GM18502 (cell line): ENCODE measurements around the gene EMID1.
"Not testable (repeated sequence)": the region's sequence is repeated elsewhere in the genome, so short reads cannot be mapped to it uniquely, and the experiment has no call there.

Experiments used
- ATAC-seq: cut with Tn5 transposase; IDR thresholded peaks from one replicate; pipeline ENCODE4 v1.9.1; 2021; ENCODE audit warnings: mild to moderate bottlenecking; ENCODE audit not compliant: unreplicated experiment, poor library complexity

EMID1 gene

DNA sequence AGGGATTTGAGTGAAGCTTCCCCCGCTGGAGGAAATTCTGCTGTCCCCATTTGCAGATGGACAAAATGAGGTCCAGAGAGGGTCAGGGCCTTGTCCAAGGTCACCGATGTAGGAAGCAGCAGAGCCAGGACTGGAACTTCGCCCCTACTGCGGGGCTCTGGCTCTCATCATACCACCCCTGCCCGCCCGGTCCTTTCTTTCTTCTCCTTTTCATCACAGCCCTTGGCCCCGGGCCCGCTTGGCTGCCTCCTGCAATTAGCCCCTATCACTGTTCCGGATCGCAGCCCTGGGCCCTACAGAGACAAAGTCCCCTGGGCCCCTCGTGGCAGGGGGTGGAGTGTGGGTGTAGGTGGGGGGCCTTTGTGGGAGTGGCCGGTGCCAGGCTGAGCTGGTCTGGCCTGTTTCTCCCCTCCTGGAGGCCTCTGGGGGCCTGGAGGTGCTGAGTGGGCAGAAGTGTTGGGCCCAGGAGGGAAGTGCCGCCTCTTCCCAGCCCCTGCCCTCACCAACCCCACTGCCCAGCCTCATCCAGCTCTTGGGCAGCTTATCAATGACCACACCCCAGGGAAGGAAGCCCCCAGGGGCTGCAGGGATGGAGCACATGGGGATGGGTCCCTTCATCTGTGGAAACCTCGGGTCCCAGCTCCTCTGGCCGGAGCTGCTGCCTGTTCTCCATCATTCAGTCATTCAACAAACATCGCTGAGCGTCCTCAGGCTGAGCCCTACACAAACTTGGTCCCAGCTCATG is 3.4 kb downstream of the EMID1 start:
- no peak for ATAC-seq

DNA sequence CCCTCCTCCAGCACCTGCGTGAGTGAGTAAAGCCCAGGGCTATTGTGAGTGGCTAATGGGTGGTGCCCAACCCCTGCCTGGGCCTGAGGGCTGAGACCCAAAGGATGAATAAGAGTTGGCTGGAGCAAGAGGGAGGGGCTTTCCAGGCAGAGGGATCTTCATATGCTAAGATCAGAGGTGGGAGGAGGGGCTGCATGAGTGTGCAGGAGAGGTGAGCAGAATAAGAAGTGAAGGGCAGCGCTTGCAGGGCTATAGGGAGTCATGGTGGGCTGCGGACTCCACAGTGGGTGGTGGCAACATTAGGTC is 3.9 kb downstream of the EMID1 start:
- no peak for ATAC-seq

DNA sequence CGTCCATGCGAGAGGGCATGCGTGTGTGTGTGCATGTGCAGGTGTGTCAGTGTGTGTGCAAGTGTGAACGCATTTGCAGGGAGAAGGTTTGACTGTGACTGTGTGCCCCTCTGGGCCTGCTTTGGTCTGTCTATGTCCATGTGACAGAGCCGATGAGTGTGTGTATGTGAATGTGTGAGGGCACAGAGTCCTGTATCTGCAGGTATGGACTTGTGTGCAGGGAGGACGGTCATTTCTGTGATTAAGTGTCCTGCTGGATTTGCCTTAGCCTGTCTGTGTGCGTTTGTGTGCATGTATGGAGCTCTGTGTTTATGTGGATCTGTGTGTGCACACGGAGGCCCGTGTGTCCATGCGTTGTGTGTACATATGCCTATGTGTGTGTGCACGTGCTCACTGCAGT is 5.4 kb downstream of the EMID1 start:
- no peak for ATAC-seq

DNA sequence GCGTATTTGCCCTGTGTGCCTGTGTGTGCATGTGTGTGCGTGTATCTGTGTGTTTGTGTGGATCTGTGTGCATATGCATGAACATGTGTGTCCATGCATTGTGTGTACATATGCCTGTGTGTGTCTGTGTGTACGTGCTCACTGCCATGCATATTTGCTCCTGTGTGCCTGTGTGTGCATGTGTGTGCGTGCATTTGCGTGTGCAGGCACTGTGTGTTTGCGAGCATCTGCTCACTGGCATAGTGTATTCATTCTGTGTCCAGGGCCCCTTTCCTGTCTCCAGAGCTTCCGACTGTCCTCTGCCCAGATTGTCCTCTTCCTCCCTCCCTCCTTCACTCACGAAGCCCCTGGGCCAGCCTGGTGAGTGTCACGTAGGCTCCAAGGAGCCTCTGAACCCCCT is 5.8 kb downstream of the EMID1 start:
- no peak for ATAC-seq

DNA sequence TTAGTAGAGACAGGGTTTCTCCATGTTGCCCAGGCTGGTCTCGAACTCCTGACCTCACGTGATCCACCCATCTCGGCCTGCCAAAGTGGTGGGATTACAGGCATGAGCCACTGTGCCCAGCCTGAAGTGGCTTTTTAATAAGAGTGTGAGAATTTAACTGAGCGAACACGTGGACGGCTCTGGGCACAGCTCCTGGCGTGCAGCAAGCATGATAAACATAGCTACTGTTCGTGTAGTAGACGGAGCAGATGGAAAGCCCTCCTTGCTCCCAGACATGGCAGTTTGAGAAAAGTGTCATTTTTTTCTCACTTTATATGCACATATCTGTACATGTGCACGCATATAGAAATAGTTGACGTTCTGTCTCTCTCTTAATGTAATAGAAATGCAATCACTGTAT is 7.0 kb downstream of the EMID1 start:
- ATAC-seq: no peak

DNA sequence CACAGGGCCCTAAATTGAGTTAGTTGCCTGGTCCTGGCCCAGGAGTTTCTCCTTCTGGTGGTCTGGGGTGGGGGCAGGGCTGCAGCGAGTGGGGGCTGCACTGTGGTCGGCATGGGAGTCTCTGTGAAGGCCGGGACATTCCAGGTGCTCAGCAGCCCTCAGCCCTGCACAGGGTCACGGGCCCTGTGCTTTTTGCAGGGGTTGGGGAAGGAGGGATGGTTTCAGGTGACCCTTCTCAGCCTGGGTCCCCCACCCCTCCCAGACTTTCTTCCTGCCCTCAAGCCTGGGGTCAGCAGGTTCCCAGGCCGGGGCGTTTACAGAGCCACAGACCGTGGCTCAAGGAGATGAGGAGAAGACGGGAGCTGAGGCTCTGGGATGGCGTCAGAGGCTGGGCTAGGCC is 7.8 kb downstream of the EMID1 start:
- no peak for ATAC-seq

DNA sequence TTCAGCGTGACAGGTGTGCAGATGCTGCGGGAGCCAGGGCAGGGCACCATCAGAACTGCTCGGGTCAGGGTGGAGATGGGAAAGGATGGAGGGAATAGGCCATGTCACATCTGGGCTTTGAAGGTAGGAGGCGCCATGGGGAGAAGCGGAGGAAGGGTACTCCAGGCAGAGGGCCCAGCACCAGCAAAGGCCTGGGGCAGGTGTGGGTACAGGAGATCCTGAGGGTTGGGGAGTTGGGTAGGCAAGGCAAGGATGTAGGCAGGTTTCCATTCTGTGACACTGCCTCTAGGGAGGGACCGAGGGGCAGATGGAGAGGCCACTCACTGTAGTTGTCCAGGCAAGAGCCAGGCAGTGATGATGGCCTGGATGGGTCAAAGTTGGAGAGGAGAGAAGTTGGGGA is 8.5 kb downstream of the EMID1 start:
- ATAC-seq: no peak

DNA sequence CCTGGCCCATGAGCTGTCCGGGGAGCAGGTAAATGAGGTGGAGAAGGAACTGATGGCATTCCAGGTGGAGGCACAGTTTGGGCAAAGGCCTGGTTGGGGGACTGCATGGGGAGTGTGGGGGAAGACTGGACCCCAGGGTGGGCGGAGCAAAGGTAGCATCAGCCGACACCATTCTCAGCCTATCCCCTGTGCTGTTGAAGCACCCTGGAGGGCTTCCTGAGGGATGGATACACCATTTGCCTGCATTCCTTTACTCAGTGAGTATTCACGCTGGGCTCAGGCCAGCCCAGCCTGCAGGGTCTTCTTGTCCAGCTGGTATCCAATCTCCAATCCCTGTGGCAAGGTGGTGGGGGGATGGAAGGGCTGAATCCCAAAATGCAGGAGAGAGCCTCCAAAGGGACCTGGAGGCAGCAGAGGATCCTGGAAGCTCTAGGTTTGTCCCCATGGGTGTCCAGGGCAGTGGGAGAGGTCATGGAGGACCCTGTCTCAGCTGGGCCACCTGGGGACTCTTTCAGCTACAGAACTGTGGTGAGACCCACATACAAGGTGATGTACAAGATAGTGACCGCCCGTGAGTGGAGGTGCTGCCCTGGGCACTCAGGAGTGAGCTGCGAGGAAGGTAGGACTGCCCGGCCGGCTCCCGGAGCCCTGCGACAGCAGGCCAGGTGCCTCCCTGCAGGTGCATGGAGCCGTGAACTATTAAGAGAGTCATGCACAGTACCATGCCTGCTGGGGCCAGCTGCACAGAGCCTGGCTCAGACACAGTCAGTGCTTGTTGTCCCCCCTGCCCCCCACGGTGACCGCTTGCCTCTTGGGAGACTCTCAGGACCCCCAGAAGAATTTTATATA is 9.5 kb downstream of the EMID1 start:
- ATAC-seq: no peak

DNA sequence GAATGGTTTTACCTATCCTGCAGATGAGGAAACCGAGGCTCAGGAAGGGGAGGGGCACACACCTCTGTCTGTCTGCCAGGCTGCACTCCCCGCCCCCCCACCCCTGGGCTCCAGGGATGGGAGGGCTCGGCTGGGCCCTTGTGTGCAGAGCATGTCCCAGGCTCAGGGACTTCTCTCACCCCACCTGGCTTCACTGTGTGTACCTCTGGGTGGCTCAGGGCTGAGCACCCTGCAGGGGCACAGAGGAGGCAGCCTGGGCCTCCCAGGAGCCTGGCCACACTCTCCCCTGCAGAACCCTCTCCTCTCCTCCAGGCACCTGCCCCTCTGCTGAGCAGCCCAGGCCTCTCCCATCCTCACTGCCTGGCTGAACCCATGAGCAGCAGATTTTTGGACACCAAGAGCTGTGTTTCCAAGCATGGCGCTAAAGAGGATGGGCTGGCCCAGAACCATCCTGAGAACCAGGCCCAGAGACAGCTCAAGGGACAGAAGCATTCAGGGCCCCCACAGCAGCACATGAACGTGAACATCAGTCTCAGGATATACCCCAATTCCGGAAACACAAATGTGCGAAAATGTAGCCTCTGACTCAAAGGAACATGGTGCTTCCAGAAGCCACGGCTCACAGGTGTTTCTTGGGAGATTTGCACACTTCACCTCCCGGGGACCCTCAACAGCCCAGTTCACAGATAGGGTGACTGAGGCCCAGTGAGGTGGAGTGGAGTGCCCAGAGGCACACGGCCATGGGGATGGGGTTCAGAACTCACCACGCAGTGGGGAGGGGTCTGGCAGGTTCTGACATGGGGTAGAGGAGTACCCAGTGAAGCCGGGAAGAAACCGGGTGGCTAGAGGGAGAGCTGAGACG is 10.5 kb downstream of the EMID1 start:
- no peak for ATAC-seq

DNA sequence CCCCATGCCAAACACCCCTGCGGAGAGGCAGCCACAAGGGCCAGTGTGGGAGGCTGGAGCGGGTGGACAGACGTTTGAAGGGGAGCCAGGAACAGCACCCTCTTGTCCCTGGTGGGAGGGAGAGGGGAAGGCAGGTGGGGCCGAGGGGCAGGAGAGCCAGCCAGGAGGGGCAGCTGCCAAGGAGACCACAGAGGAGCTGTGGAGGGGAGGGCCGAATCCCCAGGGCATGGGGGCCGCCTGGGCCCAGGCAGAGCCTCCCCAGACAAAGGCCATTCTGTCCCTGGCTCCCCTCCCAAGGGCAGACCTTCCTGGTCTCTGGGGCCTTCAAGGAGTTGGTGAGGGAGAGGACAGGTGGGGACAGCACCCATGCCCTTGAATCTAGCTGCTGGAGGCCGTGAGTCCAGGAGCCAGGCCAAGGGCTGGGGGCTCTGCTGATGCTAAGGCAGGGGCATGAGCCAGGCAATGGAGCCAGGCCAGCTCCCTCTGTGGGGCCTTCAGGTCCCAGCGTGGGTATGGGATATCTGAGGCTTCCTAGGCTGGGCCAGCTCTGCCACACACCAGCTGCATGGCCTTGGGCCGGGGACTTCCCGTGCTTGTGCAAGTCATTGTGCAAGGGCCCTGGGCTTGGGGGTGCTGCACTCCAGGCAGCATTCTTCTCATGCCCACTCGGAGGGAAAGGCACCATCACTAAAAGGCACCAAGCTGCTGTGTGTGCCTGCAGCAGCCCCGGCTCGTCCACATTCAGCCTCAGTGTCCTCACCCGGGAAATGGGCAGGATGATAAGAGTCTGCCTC is 11.4 kb downstream of the EMID1 start:
- no peak for ATAC-seq

DNA sequence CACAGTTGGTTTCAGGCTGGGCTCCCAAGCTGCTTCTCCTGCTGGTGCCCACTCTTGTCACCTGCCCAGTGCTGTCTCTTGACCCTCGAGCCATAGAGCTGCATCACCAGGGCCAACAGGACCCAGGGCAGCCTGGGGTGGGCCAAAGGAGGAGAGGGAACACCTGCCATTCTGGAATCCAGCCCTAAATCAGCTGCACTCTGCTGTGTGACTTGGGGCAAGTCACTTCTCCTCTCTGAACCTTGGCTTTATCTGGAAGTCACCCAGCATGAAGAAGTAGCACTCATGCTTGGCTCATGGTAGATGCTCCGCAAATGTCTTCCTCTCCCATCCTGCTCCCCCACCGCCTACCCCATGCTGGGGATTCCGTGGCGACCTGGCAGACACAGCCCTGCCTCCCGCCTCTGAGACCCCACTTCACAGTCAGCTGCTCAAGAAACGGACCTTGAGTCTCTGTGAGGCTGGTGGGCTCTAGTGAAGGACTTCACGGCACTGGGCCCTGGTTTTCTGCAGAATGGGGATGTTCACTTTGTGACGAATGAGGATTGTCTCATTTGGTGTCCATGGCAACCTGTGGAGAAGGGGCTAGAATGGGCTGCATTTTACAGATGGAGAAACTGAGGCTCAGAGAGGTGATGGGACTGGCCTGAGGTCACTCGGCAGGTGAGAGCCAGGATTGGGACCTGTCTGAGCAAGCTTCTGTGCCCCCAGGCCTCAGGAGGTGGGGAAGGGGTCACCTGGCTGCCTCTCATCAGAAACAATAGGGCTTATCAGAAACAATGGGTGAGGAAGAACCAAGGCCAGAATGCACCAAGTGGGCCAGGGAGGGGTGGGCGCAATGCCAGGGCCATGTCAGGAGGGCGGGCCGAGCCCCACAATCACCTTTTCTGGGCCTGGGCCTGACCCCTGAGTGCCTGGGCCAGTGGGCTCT is 12.4 kb downstream of the EMID1 start:
- ATAC-seq: no peak

DNA sequence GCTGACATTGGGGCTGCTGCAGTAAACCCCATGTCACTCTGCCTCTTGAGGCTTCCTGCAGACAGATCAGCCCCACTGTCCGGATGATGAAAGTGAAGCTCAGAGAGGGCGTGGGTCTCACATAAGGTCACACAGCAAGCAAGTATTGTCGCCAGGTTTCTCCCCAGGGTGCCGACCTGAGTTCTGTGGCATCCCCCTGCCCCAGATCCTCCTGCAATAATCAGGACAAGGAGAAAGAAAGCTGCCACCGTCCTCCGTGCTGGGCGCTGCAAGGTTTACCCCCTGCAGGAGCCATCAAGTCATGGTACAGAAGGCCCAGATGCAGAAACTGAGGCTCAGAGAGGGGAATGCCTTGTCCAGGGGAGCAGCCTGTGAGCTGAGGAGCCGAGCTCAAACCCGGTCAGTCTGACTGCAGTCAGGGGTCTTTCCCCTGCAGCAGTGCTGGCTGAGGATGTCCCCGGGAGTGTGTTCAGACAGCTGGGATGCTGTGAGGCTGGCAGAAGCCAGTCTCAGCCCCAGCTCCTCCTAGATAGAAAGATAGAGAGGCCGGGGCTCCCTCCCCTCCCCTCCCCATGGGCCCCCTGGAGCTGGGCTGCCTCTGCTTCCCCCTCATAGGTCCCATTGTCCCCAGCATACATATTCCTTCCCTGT is 13.2 kb downstream of the EMID1 start:
- no peak for ATAC-seq

DNA sequence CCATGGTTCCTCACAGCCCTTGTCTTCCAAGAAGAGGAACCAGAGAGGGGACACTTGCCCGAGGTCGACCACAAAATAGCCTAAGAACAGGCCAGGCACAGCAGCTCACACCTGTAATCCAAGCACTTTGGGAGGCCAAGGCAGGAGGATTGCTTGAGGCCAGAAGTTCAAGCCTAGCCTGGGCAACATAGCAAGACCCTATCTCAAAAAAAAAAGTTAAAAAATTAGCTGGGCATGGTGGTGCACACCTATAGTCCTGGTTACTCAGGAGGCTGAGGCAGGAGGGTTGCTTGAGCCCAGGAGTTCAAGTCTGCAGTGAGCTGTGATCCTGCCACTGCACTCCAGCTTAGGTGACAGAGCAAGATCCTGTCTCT is 13.7 kb downstream of the EMID1 start:
- not testable (repeated sequence) for ATAC-seq

DNA sequence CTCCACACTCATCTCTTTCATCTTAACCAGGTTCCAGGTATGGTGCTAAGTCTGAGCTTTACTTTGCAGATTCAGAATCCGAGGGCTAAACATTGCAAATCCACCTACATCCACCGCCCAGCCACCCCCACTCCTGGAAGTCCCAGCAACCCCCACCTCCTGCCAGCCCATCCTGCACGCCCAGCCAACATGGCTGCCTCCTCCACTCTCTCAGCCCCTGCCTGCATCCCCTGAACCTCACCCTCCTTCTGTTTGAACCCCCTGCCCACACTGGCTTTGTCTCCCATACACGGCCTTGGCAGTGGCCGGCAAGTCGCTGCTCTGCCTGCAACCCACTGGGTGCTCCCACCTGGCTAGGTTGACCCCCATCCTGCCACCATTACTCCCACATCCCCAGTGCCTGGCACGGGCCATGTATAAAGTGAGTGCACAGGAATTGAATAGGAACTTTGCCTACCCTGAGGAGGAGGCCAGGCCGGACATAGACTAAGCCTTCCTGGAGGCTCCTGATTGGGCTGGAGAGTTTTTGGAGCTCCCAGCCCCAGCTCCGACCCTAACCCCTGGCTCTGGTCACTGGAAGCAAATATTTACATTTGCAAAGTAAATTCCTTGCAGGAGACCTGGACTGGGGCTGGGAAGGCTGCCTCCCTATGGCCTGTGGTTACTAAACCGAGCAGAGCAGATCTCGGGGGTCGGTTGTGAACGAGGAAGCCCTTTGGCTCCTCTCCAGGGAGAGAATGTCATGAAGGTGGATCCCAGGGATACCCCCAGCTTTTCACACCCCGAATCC is 14.4 kb downstream of the EMID1 start:
- ATAC-seq: no peak

DNA sequence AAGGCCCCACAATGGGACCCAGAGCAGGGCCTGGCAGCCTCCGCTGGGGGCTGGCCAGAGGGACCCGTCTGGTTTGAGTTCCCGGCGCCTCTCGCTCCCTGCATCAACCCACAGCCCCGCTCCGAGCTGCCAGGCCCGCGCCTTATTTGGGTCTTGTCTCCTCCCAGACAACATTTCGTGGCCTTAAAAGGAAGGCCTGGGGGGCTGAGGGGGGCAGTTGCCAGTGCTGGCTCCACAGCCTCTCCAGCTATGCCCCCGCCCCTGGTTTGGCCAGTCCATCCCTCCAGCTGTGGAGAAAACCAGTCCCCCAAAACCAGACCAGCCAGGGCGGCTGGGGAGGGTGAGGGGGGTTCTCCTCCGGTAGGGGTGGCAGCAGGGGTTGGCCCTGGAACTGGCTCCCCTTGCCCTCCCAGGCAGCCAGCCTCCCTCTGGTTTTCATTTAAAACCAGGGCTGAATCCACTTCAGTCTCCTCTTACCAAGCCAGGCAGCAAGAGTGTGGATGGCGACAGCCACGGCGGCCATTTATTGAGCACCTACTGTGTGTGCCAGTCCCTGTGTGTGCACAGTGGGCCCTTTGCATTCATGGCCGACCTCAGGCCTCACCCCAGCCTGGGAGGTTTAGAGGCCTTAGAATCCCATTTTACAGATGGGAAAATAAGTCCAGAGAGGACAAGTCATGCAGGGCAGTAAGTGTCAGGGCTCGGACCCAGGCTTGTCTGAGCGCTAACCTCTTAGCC is 18.6 kb downstream of the EMID1 start:
- ATAC-seq: no peak

DNA sequence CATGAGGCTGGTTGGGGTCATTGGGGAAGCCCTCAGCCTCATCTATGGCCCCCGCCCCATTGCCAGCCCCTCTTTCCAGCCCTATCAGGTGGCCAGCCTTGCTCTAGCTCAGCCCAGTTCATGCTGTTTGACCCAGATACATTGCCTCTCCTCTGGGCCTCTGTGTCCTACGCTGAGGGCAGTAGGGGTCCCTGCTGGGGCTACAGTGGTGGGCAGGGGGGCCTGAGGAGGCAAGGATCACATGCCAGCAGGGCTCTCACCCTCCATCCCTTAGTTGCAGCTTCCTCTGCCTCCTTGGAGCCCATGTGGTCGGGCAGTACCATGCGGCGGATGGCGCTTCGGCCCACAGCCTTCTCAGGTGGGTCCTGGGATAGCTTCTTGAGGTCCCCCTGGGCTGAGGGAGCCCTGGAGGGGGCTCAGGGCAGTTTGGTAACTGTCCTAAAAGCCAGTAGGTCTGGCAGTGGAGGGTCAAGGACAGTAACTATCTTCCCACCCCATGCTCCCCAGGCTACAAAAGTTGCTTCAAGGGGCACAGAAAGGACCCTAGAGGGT is 19.2 kb downstream of the EMID1 start:
- ATAC-seq: no peak
